SKM-1 (cell line): Measurements from ENCODE around the gene KLHDC10.
"Not testable (repeated sequence)": the region's sequence is repeated elsewhere in the genome, so short reads cannot be mapped to it uniquely, and the experiment has no call there.

Source experiments
- DNase-seq: peaks from one replicate; lab custom pipeline; 2025; ENCODE audit not compliant: unreplicated experiment; lab: John Stamatoyannopoulos, UW

Gene KLHDC10

GRCh38 chr7:130079846-130080394 lies 9.6 kb downstream of the KLHDC10 start:
- DNase-seq, result no peak

GRCh38 chr7:130083497-130083896 lies 13.2 kb downstream of the KLHDC10 start:
- DNase-seq, result not testable (repeated sequence)

- peak; percentile 9 for DNase-seq
These were observed 13.9 kb downstream of the KLHDC10 start for GRCh38 chr7:130084037-130084875.

- not testable (repeated sequence) for DNase-seq
These were observed 14.9 kb downstream of the KLHDC10 start for GRCh38 chr7:130085235-130085634.

GRCh38 chr7:130086938-130087337 lies 16.6 kb downstream of the KLHDC10 start:
- no peak for DNase-seq

- no peak for DNase-seq
These were observed 17.0 kb downstream of the KLHDC10 start for GRCh38 chr7:130087364-130087763.

- DNase-seq, result no peak
These were observed 20.6 kb downstream of the KLHDC10 start for GRCh38 chr7:130090745-130091532.

GRCh38 chr7:130091999-130092398 lies 21.7 kb downstream of the KLHDC10 start:
- no peak for DNase-seq

GRCh38 chr7:130092598-130092997 lies 22.3 kb downstream of the KLHDC10 start:
- DNase-seq, result no peak

GRCh38 chr7:130095812-130096211 lies 25.5 kb downstream of the KLHDC10 start:
- no peak for DNase-seq

GRCh38 chr7:130096243-130096827 lies 26.0 kb downstream of the KLHDC10 start:
- no peak for DNase-seq

- DNase-seq, result no peak
These were observed 29.0 kb downstream of the KLHDC10 start for GRCh38 chr7:130099331-130099730.

GRCh38 chr7:130102588-130102987 lies 32.3 kb downstream of the KLHDC10 start:
- no peak for DNase-seq

- no peak for DNase-seq
These were observed 37.8 kb downstream of the KLHDC10 start for GRCh38 chr7:130107949-130108674.

GRCh38 chr7:130108809-130109208 lies 38.5 kb downstream of the KLHDC10 start:
- DNase-seq, result no peak

GRCh38 chr7:130112093-130112492 lies 41.8 kb downstream of the KLHDC10 start:
- no peak for DNase-seq

GRCh38 chr7:130112662-130113425 lies 42.5 kb downstream of the KLHDC10 start:
- no peak for DNase-seq

GRCh38 chr7:130113426-130113805 lies 43.1 kb downstream of the KLHDC10 start:
- DNase-seq, result not testable (repeated sequence)

GRCh38 chr7:130113887-130114286 lies 43.6 kb downstream of the KLHDC10 start:
- DNase-seq, result no peak

- no peak for DNase-seq
These were observed 44.0 kb downstream of the KLHDC10 start for GRCh38 chr7:130114374-130114773.
